Thyroid gland (tissue), 4 donors: ENCODE data around the gene SNIP1.

ENCODE experiments used
- POLR2A ChIP-seq, 2 donors: fragments of 450-650 bp; IDR thresholded peaks; one replicate each; pipeline ENCODE4 v1.6.1; 2017; ENCODE audit warnings: antibody characterized with exemption in 2 of 2, mild to moderate bottlenecking in 2 of 2, moderate library complexity in 1 of 2
- TF ChIP-seq, protein P1 (sequence below), 6 experiments: fragments of 200-600 bp in 3 of 6; fragments of 450-650 bp in 3 of 6; sonication (generic) in 3 of 6; IDR thresholded peaks; one replicate each; pipeline ENCODE4 v1.5.1; 2016 to 2019; ENCODE audit warnings: antibody characterized with exemption in 6 of 6, mild to moderate bottlenecking in 2 of 6, inconsistent platforms in 1 of 6, moderate library complexity in 1 of 6

DNA sequence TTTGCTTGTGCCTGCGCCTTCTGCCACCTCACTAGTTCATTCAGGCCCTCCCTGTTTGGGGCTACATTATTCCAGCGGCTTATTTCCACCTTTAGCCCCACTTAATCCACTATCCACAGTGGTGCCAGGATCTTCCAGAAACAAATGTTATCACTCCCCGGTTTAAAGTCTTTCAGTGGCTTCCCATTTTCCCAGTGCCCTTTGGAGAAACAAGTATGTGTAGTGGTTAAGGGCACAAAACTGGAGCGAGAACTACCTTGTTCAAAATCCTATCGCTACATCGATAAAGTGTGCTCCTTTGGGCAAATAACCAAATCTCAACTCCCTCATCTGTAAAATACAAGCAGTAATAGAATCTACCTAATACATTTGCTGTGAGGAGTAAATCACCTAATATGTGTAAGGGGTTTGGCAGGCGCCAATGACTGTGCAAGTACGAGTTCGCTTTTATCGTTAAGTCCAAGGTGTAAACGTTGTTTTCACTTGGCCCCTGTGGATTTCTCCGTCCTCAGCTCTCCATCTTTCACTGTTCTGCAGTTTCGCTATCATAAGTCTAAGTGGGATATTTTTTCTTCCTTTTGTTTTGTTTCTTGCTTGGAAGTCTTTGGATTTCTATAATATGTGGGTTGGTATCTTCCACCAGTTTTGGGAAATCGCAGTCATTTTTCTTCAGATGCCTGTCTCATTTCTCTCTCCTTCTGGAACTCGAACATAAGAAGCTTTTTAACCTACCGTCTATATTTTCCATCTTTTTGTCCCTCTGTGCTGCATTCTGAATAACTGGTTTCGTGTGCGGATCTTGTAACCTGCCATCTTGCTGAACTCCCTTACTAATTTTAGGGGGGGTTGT lies 38.7 kb downstream of the SNIP1 start:
- TF ChIP-seq, protein P1, sequence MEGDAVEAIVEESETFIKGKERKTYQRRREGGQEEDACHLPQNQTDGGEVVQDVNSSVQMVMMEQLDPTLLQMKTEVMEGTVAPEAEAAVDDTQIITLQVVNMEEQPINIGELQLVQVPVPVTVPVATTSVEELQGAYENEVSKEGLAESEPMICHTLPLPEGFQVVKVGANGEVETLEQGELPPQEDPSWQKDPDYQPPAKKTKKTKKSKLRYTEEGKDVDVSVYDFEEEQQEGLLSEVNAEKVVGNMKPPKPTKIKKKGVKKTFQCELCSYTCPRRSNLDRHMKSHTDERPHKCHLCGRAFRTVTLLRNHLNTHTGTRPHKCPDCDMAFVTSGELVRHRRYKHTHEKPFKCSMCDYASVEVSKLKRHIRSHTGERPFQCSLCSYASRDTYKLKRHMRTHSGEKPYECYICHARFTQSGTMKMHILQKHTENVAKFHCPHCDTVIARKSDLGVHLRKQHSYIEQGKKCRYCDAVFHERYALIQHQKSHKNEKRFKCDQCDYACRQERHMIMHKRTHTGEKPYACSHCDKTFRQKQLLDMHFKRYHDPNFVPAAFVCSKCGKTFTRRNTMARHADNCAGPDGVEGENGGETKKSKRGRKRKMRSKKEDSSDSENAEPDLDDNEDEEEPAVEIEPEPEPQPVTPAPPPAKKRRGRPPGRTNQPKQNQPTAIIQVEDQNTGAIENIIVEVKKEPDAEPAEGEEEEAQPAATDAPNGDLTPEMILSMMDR (IDR thresholded peaks at IDR 0.05) = no peak
- TF ChIP-seq POLR2A (IDR thresholded peaks at IDR 0.05) = no peak
